Measurements from ENCODE around the gene SLC35G6. TPM values are rescaled to one million over a fixed set of nuclear protein-coding genes. Genes with fewer than 3 reads are reported as not detected.

Gene SLC35G6
- total RNA-seq, 1 experiment from 2014 or later = 0.26 TPM

DNA sequence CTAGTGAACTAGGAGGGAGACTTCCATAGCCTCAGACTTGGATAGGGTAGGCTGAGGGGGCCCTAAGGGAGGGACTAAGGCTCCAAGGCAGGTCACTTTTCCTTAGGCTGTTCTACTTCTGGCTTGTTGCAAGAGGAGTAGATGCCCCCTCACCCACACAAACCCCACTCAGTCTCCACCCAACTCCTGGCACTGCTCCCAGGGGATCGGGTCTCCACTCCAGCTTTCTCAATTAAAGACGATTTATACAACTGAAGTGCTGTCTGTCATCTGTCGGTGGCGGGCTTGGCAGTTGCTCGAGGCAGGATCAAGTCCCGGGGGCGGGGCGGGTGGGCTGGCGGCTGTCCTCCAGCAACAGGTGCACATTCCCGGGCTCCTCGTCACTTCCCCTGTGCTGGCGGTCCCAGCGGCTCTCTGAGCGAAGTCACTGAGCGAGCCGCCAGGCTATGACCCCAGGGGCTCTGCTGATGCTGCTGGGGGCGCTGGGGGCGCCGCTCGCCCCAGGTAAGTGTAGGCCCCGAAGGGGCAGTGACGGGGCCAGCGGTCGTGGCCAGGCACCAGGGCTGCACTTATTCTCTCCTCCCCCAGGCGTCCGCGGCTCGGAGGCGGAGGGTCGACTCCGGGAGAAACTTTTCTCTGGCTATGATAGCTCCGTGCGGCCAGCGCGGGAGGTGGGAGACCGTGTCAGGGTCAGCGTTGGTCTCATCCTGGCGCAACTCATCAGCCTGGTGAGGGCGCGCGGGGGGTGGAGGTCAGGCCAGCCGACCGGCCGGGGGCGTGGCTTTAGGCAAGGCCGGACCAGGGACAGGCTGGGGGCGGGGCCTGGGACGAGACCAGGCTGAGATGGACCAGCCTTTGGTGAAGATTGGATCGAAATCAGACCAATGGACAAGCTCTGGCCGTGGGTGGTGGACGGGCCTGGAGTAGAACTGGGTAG lies 36.3 kb upstream of the SLC35G6 start, which contains the start of gene CHRNB1 (continued):
- TF ChIP-seq SP1 (CRISPR knock-in tag; conservative IDR thresholded peaks at IDR 0.05) (peak; percentile 71), NFE2L1 (CRISPR knock-in tag; IDR thresholded peaks at IDR 0.05) (no peak), MXD4 (CRISPR knock-in tag; IDR thresholded peaks at IDR 0.05; ENCODE audit: borderline replicate concordance) (no peak), ZNF423 (CRISPR knock-in tag; IDR thresholded peaks at IDR 0.05) (no peak), E2F1 (CRISPR knock-in tag; IDR thresholded peaks at IDR 0.05) (no peak), ZNF416 (CRISPR knock-in tag; IDR thresholded peaks at IDR 0.05) (no peak), ELF4 (CRISPR knock-in tag; IDR thresholded peaks at IDR 0.05; ENCODE audit: low read depth) (no peak), GRHL2 (CRISPR knock-in tag; IDR thresholded peaks at IDR 0.05; ENCODE audit: insufficient replicate concordance, severe bottlenecking) (no peak), ATF6 (CRISPR knock-in tag; IDR thresholded peaks at IDR 0.05) (no peak), SOX15 (CRISPR knock-in tag; IDR thresholded peaks at IDR 0.05) (no peak)

DNA sequence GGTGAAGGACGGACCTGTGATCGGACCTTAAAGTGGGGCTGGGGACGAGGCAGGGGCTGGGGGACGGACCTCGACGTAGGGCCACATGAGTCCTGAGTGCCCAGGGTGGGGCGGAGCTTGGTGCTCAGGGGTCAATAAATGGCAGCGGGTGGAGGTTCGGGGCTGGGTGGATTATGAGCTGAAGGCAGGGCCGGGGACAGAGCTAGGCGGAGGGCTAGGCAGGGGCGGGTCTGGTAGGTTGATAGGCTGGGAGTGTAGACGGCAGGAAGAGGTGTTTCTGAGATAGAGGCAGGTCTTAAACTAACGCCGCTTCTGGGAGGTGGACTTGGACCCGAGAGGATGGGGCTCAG lies 35.7 kb upstream of the SLC35G6 start:
- ATAC-seq (peak; percentile 91), DNase-seq (ENCODE audit: low spot score) (peak; percentile 91)
- Mint-ChIP-seq H3K4me3 (peak overlapping the region; percentile 87), H3K4me1 (peaks cover 33% of the 10 kb centered on the region), H3K9me3 (no peaks in the 10 kb centered on the region), H3K27me3 (ENCODE audit: low read depth) (peaks cover 39% of the 10 kb centered on the region), H3K27ac (peak overlapping the region; percentile 99), H3K36me3 (peaks cover 13% of the 10 kb centered on the region; the same call in 1 of the 2 replicates)
- CTCF ChIA-PET = interaction anchor here (0.6 to 2.9 kb wide), 19 partner anchors 8 to 189 kb away, joined by 3 to 19 read pairs (median 5); partner anchors contain the start of genes PLSCR3, TMEM102, TMEM256 and TMEM95
- POLR2A ChIA-PET = interaction anchor here (0.7 to 2.4 kb wide), 9 partner anchors 10 to 116 kb away, joined by 3 to 24 read pairs (median 5); partner anchors contain the start of genes NLGN2, POLR2A, TMEM102 and TMEM256
- no peak for TF ChIP-seq TEAD4 (CRISPR knock-in tag; IDR thresholded peaks at IDR 0.05)
- no peak for TF ChIP-seq NR3C1 (CRISPR knock-in tag; conservative IDR thresholded peaks at IDR 0.05; ENCODE audit: low read depth)
- TF ChIP-seq, protein P1, sequence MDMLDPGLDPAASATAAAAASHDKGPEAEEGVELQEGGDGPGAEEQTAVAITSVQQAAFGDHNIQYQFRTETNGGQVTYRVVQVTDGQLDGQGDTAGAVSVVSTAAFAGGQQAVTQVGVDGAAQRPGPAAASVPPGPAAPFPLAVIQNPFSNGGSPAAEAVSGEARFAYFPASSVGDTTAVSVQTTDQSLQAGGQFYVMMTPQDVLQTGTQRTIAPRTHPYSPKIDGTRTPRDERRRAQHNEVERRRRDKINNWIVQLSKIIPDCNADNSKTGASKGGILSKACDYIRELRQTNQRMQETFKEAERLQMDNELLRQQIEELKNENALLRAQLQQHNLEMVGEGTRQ (CRISPR knock-in tag; IDR thresholded peaks at IDR 0.05) = 0 out of 2 replicates have a peak, but pooled peaks have one; percentile 5
- no peak for TF ChIP-seq FOXP4 (CRISPR knock-in tag; IDR thresholded peaks at IDR 0.05)
- no peak for TF ChIP-seq SMAD3 (CRISPR knock-in tag; IDR thresholded peaks at IDR 0.05; ENCODE audit: borderline replicate concordance)
- TF ChIP-seq FOXJ3 (CRISPR knock-in tag; IDR thresholded peaks at IDR 0.05; ENCODE audit: borderline replicate concordance) = no peak
- TF ChIP-seq SP1 (CRISPR knock-in tag; conservative IDR thresholded peaks at IDR 0.05) = 0 out of 2 replicates have a peak, but pooled peaks have one; percentile 2
- TF ChIP-seq, protein P2, sequence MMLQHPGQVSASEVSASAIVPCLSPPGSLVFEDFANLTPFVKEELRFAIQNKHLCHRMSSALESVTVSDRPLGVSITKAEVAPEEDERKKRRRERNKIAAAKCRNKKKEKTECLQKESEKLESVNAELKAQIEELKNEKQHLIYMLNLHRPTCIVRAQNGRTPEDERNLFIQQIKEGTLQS (CRISPR knock-in tag; conservative IDR thresholded peaks at IDR 0.05) = no peak
- no peak for TF ChIP-seq STAT6 (CRISPR knock-in tag; conservative IDR thresholded peaks at IDR 0.05; ENCODE audit: low read depth)
- TF ChIP-seq, protein P3, sequence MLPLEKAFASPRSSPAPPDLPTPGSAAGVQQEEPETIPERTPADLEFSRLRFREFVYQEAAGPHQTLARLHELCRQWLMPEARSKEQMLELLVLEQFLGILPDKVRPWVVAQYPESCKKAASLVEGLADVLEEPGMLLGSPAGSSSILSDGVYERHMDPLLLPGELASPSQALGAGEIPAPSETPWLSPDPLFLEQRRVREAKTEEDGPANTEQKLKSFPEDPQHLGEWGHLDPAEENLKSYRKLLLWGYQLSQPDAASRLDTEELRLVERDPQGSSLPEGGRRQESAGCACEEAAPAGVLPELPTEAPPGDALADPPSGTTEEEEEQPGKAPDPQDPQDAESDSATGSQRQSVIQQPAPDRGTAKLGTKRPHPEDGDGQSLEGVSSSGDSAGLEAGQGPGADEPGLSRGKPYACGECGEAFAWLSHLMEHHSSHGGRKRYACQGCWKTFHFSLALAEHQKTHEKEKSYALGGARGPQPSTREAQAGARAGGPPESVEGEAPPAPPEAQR (CRISPR knock-in tag; IDR thresholded peaks at IDR 0.05) = no peak
- TF ChIP-seq, protein P4, sequence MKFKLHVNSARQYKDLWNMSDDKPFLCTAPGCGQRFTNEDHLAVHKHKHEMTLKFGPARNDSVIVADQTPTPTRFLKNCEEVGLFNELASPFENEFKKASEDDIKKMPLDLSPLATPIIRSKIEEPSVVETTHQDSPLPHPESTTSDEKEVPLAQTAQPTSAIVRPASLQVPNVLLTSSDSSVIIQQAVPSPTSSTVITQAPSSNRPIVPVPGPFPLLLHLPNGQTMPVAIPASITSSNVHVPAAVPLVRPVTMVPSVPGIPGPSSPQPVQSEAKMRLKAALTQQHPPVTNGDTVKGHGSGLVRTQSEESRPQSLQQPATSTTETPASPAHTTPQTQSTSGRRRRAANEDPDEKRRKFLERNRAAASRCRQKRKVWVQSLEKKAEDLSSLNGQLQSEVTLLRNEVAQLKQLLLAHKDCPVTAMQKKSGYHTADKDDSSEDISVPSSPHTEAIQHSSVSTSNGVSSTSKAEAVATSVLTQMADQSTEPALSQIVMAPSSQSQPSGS (CRISPR knock-in tag; IDR thresholded peaks at IDR 0.05; ENCODE audit: borderline replicate concordance, low read depth) = no peak
- TF ChIP-seq ZNF317 (CRISPR knock-in tag; IDR thresholded peaks at IDR 0.05; ENCODE audit: borderline replicate concordance, low read depth) = no peak

Measured in WTC11 (cell line).